ENCODE measurements around the gene DNAJB14. TPM values are rescaled to one million over a fixed set of nuclear protein-coding genes. Genes with fewer than 3 reads are reported as not detected.
"Not testable (repeated sequence)": the region's sequence is repeated elsewhere in the genome, so short reads cannot be mapped to it uniquely, and the experiment has no call there.

Gene DNAJB14
- total RNA-seq, result 10 to 100 TPM; 35.6 to 45.2 TPM
- long read RNA-seq, donor 1, full-length matches to known transcripts, result 5 of 11 reads
- long read RNA-seq, donor 1, partial matches to known transcripts, result 1 of 11 reads
- long read RNA-seq, donor 1, other reads (novel, unspliced or antisense), result 5 of 11 reads
- long read RNA-seq, donor 2, full-length matches to known transcripts, result 22 of 34 reads
- long read RNA-seq, donor 2, partial matches to known transcripts, result 5 of 34 reads
- long read RNA-seq, donor 2, other reads (novel, unspliced or antisense), result 7 of 34 reads

GRCh38 chr4:99946356-99947189 lies at the start of gene DNAJB14:
DNAJB14 (minus strand) TSS chr4:99946618; CDS start chr4:99946571, 47 bp downstream.
- intact Hi-C loops (cut with DNase I), result loop anchor here in 1 of 2 donors (10.0 kb wide), 2 partner anchors 52 to 862 kb away; partner anchors contain the start of genes ADH5 and LAMTOR3
- peak; percentile 92 for DNase-seq (ENCODE audit: low spot score)

GRCh38 chr4:99991741-99992140 lies 45.3 kb upstream of the DNAJB14 start:
- DNase-seq (ENCODE audit: low spot score), result no peak
- intact Hi-C loops (cut with DNase I), result no loop called here

- no peak for DNase-seq (ENCODE audit: low spot score)
- intact Hi-C loops (cut with DNase I), result no loop called here
Observed at GRCh38 chr4:99987681-99988080, 41.3 kb upstream of the DNAJB14 start.

- intact Hi-C loops (cut with DNase I), result no loop called here
- DNase-seq (ENCODE audit: low spot score), result no peak
Observed at GRCh38 chr4:99986792-99987191, 40.4 kb upstream of the DNAJB14 start.

- intact Hi-C loops (cut with DNase I), result no loop called here
- DNase-seq (ENCODE audit: low spot score), result no peak
Observed at GRCh38 chr4:99983289-99983943, 37.0 kb upstream of the DNAJB14 start.

- intact Hi-C loops (cut with DNase I), result no loop called here
- no peak for DNase-seq (ENCODE audit: low spot score)
Observed at GRCh38 chr4:99979872-99980271, 33.5 kb upstream of the DNAJB14 start.

GRCh38 chr4:99971453-99972111 lies 25.2 kb upstream of the DNAJB14 start:
- intact Hi-C loops (cut with DNase I), result no loop called here

GRCh38 chr4:99968330-99968729 lies 21.9 kb upstream of the DNAJB14 start:
- intact Hi-C loops (cut with DNase I), result no loop called here
- no peak for DNase-seq (ENCODE audit: low spot score)

More at GRCh38 chr4:99971453-99972111, 25.2 kb upstream of the DNAJB14 start:
- no peak for DNase-seq (ENCODE audit: low spot score)

- DNase-seq (ENCODE audit: low spot score), result no peak
- intact Hi-C loops (cut with DNase I), result no loop called here
Observed at GRCh38 chr4:99966692-99967091, 20.3 kb upstream of the DNAJB14 start.

- intact Hi-C loops (cut with DNase I), result no loop called here
- no peak for DNase-seq (ENCODE audit: low spot score)
Observed at GRCh38 chr4:99965674-99966350, 19.4 kb upstream of the DNAJB14 start.

- no peak for DNase-seq (ENCODE audit: low spot score)
- intact Hi-C loops (cut with DNase I), result no loop called here
Observed at GRCh38 chr4:99965173-99965572, 18.8 kb upstream of the DNAJB14 start.

GRCh38 chr4:99961711-99962110 lies 15.3 kb upstream of the DNAJB14 start:
- no peak for DNase-seq (ENCODE audit: low spot score)
- intact Hi-C loops (cut with DNase I), result no loop called here

GRCh38 chr4:99960648-99961047 lies 14.2 kb upstream of the DNAJB14 start:
- intact Hi-C loops (cut with DNase I), result no loop called here
- no peak for DNase-seq (ENCODE audit: low spot score)

GRCh38 chr4:99958207-99958606 lies 11.8 kb upstream of the DNAJB14 start:
- intact Hi-C loops (cut with DNase I); DNase-seq (ENCODE audit: low spot score): not testable (repeated sequence)

- DNase-seq (ENCODE audit: low spot score), result no peak
- intact Hi-C loops (cut with DNase I), result no loop called here
Observed at GRCh38 chr4:99950913-99951254, 4.5 kb upstream of the DNAJB14 start.

- peak; percentile 100 for DNase-seq (ENCODE audit: low spot score)
- intact Hi-C loops (cut with DNase I), result loop anchor here in 1 of 2 donors (10.0 kb wide), 2 partner anchors 55 to 865 kb away; partner anchors contain the start of genes ADH5 and LAMTOR3
Observed at GRCh38 chr4:99949999-99950912, 3.8 kb upstream of the DNAJB14 start, which contains the start of gene H2AZ1. H2AZ1 (minus strand) TSS chr4:99950275; CDS start chr4:99950170, 105 bp downstream.
